LoVo (cell line): ENCODE measurements around the gene GYPC.

Experiments used
- DNase-seq: peaks from one replicate; pipeline ENCODE4 v3.0.0-alpha.2; 2016; ENCODE audit warnings: low spot score

GYPC gene

GRCh38 chr2:126650994-126651393 lies 5.0 kb upstream of the GYPC start:
- DNase-seq = no peak

- DNase-seq = no peak
Measured at GRCh38 chr2:126652323-126652891, 3.6 kb upstream of the GYPC start.

- DNase-seq = no peak
Measured at GRCh38 chr2:126653109-126653508, 2.8 kb upstream of the GYPC start.

- DNase-seq = no peak
Measured at GRCh38 chr2:126653761-126654160, 2.2 kb upstream of the GYPC start.

- no peak for DNase-seq
Measured at GRCh38 chr2:126655051-126655450, 907 bp upstream of the GYPC start.

GRCh38 chr2:126656431-126657147 lies 631 bp downstream of the GYPC start:
- no peak for DNase-seq

- no peak for DNase-seq
Measured at GRCh38 chr2:126657148-126657635, 1.2 kb downstream of the GYPC start.

- DNase-seq = no peak
Measured at GRCh38 chr2:126657636-126658318, 1.8 kb downstream of the GYPC start.

- DNase-seq = no peak
Measured at GRCh38 chr2:126658319-126658904, 2.5 kb downstream of the GYPC start.

GRCh38 chr2:126658905-126659561 lies 3.1 kb downstream of the GYPC start:
- DNase-seq = no peak

GRCh38 chr2:126659562-126660467 lies 3.9 kb downstream of the GYPC start:
- no peak for DNase-seq

GRCh38 chr2:126660971-126661370 lies 5.0 kb downstream of the GYPC start:
- no peak for DNase-seq

- DNase-seq = no peak
Measured at GRCh38 chr2:126661702-126662500, 5.9 kb downstream of the GYPC start.

GRCh38 chr2:126662621-126663020 lies 6.7 kb downstream of the GYPC start:
- DNase-seq = no peak

- DNase-seq = no peak
Measured at GRCh38 chr2:126663184-126663963, 7.4 kb downstream of the GYPC start.

- no peak for DNase-seq
Measured at GRCh38 chr2:126664234-126664633, 8.3 kb downstream of the GYPC start.

- DNase-seq = no peak
Measured at GRCh38 chr2:126664639-126665038, 8.7 kb downstream of the GYPC start.

GRCh38 chr2:126665483-126665882 lies 9.5 kb downstream of the GYPC start:
- no peak for DNase-seq

- no peak for DNase-seq
Measured at GRCh38 chr2:126668254-126668653, 12.3 kb downstream of the GYPC start.

GRCh38 chr2:126669772-126670171 lies 13.8 kb downstream of the GYPC start:
- DNase-seq = no peak
